Mesendoderm (in vitro differentiated cells): Measurements from ENCODE around the gene RNASE7.

ENCODE experiments used
- DNase-seq: peaks from one replicate; pipeline ENCODE4 v3.0.0; 2013
- H2AK5ac ChIP-seq: 2 replicates; pipeline ENCODE4 v1.6.1; 2013; ENCODE audit warnings: low read length, inconsistent platforms
- H2BK120ac ChIP-seq: 2 replicates; pipeline ENCODE4 v1.6.1; 2013; ENCODE audit warnings: low read depth, mild to moderate bottlenecking, low read length, moderate library complexity, mixed read lengths
- H2BK15ac ChIP-seq: replicated peaks from 2 replicates; pipeline ENCODE4 v1.6.1; 2013; ENCODE audit warnings: low read depth, mild to moderate bottlenecking, moderate library complexity
- H2BK5ac ChIP-seq: 2 replicates; pipeline ENCODE4 v1.6.1; 2013; ENCODE audit warnings: low read length, inconsistent platforms
- H3K18ac ChIP-seq: 2 replicates; pipeline ENCODE4 v1.6.1; 2013; ENCODE audit warnings: mild to moderate bottlenecking, low read length, mixed read lengths
- H3K23ac ChIP-seq: one replicate; pipeline ENCODE4 v1.6.1; 2013; ENCODE audit warnings: low read length
- H3K27ac ChIP-seq: 2 replicates; pipeline ENCODE4 v1.5.1; 2013; ENCODE audit warnings: low read depth, mild to moderate bottlenecking, inconsistent platforms, low read length, moderate library complexity
- H3K27me3 ChIP-seq: 2 replicates; pipeline ENCODE4 v1.6.1; 2013; ENCODE audit warnings: low read length, control low read depth, mild to moderate bottlenecking, inconsistent platforms; ENCODE audit not compliant: insufficient read depth, poor library complexity
- H3K36me3 ChIP-seq: 2 replicates; pipeline ENCODE4 v1.6.1; 2013; ENCODE audit warnings: low read length, inconsistent platforms; ENCODE audit not compliant: control insufficient read depth, insufficient read depth
- H3K4ac ChIP-seq: one replicate; pipeline ENCODE4 v1.6.1; 2013; ENCODE audit warnings: low read depth, mild to moderate bottlenecking, low read length, moderate library complexity
- H3K4me1 ChIP-seq: 2 replicates; pipeline ENCODE4 v1.6.1; 2013; ENCODE audit warnings: low read depth, low read length, inconsistent platforms; ENCODE audit not compliant: control insufficient read depth
- H3K4me2 ChIP-seq: 2 replicates; pipeline ENCODE4 v1.6.1; 2013; ENCODE audit warnings: low read length
- H3K4me3 ChIP-seq: 2 replicates; pipeline ENCODE4 v1.5.1; 2013; ENCODE audit warnings: mild to moderate bottlenecking, low read length
- H3K56ac ChIP-seq: one replicate; pipeline ENCODE4 v1.6.1; 2013; ENCODE audit warnings: low read length
- H3K79me1 ChIP-seq: 2 replicates; pipeline ENCODE4 v1.6.1; 2013; ENCODE audit warnings: low read length, inconsistent platforms
- H3K79me2 ChIP-seq: 2 replicates; pipeline ENCODE4 v1.6.1; 2013; ENCODE audit warnings: mild to moderate bottlenecking, low read length; ENCODE audit not compliant: control insufficient read depth, insufficient read depth
- H3K9ac ChIP-seq: 2 replicates; pipeline ENCODE4 v1.6.1; 2013; ENCODE audit warnings: low read length, inconsistent platforms
- H4K5ac ChIP-seq: one replicate; pipeline ENCODE4 v1.6.1; 2013; ENCODE audit warnings: low read length
- H4K8ac ChIP-seq: one replicate; pipeline ENCODE4 v1.6.1; 2013; ENCODE audit warnings: low read depth, mild to moderate bottlenecking, control low read depth, low read length, moderate library complexity
- WGBS: extraction: QIAGEN DNeasy Blood & Tissue Kit; methylation state at CpG from one replicate; pipeline ENCODE4 v1.1.7; 2013; ENCODE audit warnings: low lambda C conversion rate, missing lambda C conversion rate; ENCODE audit not compliant: insufficient coverage; ENCODE audit errors: extremely low coverage; 5-methylcytosine and 5-hydroxymethylcytosine counted together

RNASE7 gene

DNA sequence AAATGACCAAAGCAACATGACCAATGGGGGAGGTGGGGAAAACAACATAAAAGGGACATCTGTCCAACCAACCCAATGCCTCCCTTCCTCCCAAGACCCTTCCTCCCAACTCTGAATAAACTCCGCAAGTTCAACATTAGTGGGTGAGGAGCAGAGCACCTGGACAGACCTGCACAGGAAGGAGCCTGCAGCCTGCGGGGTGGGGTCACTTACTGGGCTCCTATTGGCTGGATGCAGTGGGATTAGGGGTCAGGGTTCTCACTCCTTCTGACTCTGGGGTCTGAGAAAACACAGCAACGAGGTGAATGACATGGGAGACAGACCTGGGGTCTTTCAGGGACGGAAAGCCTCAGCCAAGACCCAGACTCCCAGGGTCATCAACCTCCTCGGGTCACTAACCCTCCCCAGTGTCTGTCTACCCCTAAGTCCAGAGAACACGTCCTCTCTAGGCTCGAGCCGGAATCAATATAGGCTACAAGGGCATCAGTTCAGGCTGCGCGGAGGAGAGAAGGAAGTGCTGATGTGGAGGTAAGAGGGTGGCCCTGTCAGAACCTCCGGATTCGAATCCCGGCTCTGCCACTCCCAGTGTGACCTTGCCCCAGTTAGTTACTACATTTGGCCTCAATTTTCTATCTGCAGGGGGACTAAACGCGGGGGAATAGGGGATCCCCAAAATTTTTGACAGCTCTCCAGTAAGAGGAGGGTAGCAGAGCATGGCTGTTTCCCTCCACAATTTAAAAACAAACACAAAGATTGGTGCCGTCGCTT lies 18.2 kb upstream of the RNASE7 start:
- Histone ChIP-seq H3K27me3 (no peaks in the 10 kb centered on the region), H3K79me2 (no peaks in the 10 kb centered on the region), H3K4me1 (peaks cover 9% of the 10 kb centered on the region), H3K27ac (no peak overlapping the region), H3K4ac (peak overlapping the region; percentile 58), H3K4me3 (peak overlapping the region; percentile 72), H3K79me1 (no peaks in the 10 kb centered on the region), H2BK120ac (no peak overlapping the region), H3K18ac (peak overlapping the region; percentile 88), H2BK15ac (no peak overlapping the region), H4K8ac (no peak overlapping the region), H3K9ac (peak overlapping the region; percentile 86), H3K23ac (no peak overlapping the region), H3K56ac (peak overlapping the region; percentile 94), H4K5ac (no peak overlapping the region), H3K4me2 (peak overlapping the region; percentile 82), H2AK5ac (no peak overlapping the region), H3K36me3 (no peaks in the 10 kb centered on the region), H2BK5ac (peak overlapping the region; percentile 43)
- peak; percentile 41 for DNase-seq
- WGBS = no CpG with 5 or more reads among the region's 17 CpGs

DNA sequence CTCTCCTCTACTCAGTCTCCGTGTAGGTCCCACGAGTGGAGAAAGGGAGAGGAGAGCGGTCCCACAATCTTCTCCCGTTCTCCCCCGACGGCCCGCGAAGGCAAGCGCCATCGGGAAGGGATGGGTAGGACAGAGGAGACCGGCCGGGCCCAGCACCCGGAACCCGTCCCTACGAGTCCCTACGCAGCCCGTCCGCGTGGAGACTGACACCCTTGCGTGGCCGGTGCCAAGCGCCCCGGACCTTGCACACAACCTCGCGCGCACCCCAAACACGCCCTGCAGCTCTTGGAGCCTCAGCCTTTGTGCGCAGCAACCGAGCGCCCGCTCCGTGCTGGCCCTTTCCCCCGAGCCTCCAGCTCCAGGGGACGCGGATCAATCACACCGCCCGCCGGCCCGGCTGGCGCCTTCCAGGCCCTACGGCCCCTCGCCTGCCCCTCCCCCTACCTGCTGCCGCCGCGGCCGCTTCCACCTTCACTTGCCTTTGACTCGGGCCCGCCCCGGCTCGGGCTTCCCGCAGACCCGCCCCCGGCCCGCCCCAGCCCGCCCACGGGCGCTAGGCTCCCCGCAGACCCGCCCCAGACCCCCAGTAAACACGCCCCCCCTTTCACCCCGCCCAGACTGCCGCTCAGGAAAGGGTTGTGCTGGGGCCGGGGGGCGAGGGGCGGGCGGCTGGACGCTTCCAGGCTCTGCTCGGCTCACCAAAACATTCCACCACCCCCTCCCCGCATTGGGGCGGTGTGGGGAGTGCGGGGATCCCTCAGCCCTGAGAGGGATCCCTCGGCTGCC lies 17.4 kb upstream of the RNASE7 start, which contains the start of gene NDRG2:
Gene NDRG2, minus strand, starts transcription at position 477 of the 786 bp plus-strand sequence. CDS start 1,746 bp downstream, outside the sequence.
- Histone ChIP-seq H2BK15ac (no peak within 1 kb of the TSS), H3K79me2 (no peaks in the 10 kb centered on the region), H3K9ac (peak within 1 kb of the TSS; percentile 86), H3K36me3 (no peaks in the 10 kb centered on the region), H3K18ac (peak within 1 kb of the TSS; percentile 88), H3K23ac (peak within 1 kb of the TSS; percentile 83), H3K27ac (peak within 1 kb of the TSS; percentile 56), H3K4me3 (peak within 1 kb of the TSS; percentile 72), H3K79me1 (no peaks in the 10 kb centered on the region), H3K27me3 (no peaks in the 10 kb centered on the region), H4K8ac (no peak within 1 kb of the TSS), H2BK5ac (peak within 1 kb of the TSS; percentile 43), H3K4me2 (peak within 1 kb of the TSS; percentile 82), H3K4me1 (peaks cover 9% of the 10 kb centered on the region), H3K56ac (peak within 1 kb of the TSS; percentile 94), H3K4ac (peak within 1 kb of the TSS; percentile 58), H4K5ac (no peak within 1 kb of the TSS), H2AK5ac (no peak within 1 kb of the TSS), H2BK120ac (no peak within 1 kb of the TSS)
- peak; percentile 93 for DNase-seq
- WGBS = no CpG with 5 or more reads among the region's 72 CpGs

DNA sequence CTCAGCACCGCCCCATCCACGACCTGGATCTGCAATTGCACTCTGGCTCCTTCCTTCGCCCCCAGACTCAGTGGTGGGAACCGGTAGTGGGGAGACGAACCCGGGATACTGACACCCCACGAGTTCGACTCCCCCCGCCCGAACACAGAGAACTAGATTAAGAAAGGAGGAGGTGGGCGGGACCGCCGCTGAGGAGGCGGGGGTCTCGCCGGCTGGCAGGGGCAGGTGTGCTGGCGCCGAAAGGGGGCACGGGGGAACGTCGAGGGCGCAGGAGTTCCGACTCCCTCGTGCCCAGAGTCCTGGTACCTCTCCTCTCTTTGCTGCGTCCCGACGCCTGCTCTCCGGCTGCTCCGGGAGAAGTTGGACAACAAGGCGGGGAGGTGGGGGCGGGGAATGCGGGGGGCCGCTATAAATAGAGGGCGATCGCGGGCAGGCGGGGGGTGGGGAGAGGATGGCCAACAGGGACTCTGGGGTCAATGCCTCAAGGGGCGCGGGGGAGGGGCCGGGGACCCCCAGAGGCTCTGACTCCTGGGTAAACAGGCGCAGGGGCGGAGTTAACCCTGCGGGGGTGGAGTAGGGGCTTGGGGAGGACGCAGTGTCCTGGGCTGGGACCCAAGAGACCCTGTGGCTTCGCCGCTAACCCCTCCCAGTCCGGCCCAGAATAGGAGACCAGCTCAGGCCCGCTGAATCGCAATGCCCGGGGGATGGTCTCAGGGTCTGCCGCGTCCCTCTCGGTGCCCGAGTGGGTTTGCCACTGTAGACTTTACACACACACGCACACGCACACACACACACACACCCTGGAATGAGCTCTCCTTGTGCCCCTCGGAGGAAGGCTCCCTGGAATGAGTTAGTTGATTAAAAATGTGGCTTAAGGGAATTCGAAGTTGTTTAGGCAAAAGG lies 16.5 kb upstream of the RNASE7 start:
- no peaks in the 10 kb centered on the region for H3K27me3 ChIP-seq
- peak; percentile 82 for DNase-seq
- peak overlapping the region; percentile 18 for H3K4me3 ChIP-seq

DNA sequence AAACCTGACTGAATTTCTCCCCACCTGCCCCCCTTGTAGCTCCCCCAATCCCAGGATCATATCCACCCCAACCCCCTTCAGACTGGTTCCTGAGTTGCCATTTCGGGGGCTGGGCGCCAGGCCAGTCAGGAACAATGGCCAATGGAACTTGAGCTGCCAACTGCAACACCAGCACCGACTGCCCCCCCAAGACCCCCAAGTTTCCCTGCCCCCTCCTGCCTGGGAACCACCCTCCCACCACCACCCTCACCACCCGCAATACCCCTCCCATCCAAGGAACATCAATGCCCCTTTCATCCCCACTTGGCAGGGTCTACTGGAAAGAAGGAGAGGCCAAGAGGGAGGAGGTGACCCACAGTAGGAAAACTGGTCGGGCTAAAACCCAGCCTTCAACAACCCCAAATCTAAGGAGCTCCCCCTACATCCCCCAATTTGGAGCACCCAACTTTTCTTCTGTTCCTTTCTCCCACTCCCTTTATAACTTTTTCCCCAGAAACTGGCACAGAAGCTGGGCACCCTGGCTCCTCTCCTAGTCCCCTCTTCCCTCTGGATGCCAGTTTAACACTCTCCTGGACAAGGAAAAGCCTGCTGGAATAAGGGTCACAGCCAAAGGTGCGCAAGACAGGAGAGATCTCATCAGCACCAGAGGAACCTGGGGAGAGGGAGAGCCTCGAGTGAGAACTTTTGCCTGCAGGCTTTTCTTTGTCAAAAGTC lies 15.7 kb upstream of the RNASE7 start:
- Histone ChIP-seq H3K18ac (peak overlapping the region; percentile 68), H2AK5ac (no peak overlapping the region), H2BK5ac (no peak overlapping the region), H3K56ac (peak overlapping the region; percentile 77), H3K27me3 (no peaks in the 10 kb centered on the region), H3K4me1 (peaks cover 9% of the 10 kb centered on the region), H3K36me3 (no peaks in the 10 kb centered on the region), H3K4me2 (no peak overlapping the region), H3K4ac (peak overlapping the region; percentile 44), H2BK15ac (peak overlapping the region; percentile 5), H3K27ac (peak overlapping the region; percentile 26), H3K79me2 (no peaks in the 10 kb centered on the region), H3K4me3 (no peak overlapping the region), H3K79me1 (no peaks in the 10 kb centered on the region), H4K8ac (no peak overlapping the region), H4K5ac (no peak overlapping the region), H3K9ac (peak overlapping the region; percentile 55), H3K23ac (no peak overlapping the region), H2BK120ac (peak overlapping the region; percentile 62)
- WGBS = no CpG with 5 or more reads among the region's 7 CpGs
- no peak for DNase-seq

More for the DNA sequence above, 16.5 kb upstream of the RNASE7 start:
- Histone ChIP-seq H4K5ac (no peak overlapping the region), H3K4ac (peak overlapping the region; percentile 28), H3K18ac (peak overlapping the region; percentile 68), H3K79me2 (no peaks in the 10 kb centered on the region), H2BK120ac (peak overlapping the region; percentile 62), H2BK15ac (peak overlapping the region; percentile 5), H3K4me1 (peaks cover 9% of the 10 kb centered on the region), H3K36me3 (no peaks in the 10 kb centered on the region), H2BK5ac (peak overlapping the region; percentile 24), H3K56ac (peak overlapping the region; percentile 82), H4K8ac (no peak overlapping the region), H3K9ac (peak overlapping the region; percentile 60), H3K4me2 (peak overlapping the region; percentile 26), H3K27ac (peak overlapping the region; percentile 29), H3K23ac (no peak overlapping the region), H2AK5ac (no peak overlapping the region), H3K79me1 (no peaks in the 10 kb centered on the region)
- no CpG with 5 or more reads among the region's 58 CpGs for WGBS

DNA sequence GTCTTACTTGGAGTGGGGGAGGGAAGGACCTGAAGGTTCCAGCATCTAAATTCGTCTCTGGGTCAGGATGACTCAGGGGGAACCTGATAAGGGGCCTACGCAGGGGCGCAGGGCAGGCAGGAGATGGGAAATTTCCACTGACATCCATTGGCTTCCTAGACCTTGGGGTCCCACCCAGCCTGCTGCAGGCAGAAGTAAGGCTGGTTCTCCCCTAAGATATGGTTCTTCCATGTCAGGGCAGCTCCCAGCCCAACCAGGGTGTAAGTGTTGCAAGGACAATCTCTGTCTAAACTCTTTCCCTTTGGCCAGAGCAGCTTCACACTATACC lies 15.2 kb upstream of the RNASE7 start:
- H3K4ac ChIP-seq = peak overlapping the region; percentile 44
- DNase-seq = peak; percentile 77
- no peaks in the 10 kb centered on the region for H3K79me2 ChIP-seq
- no peaks in the 10 kb centered on the region for H3K27me3 ChIP-seq
- H3K27ac ChIP-seq = no peak overlapping the region
- H3K23ac ChIP-seq = no peak overlapping the region
- H2BK120ac ChIP-seq = no peak overlapping the region
- H2AK5ac ChIP-seq = no peak overlapping the region
- no peak overlapping the region for H3K4me2 ChIP-seq
- H3K79me1 ChIP-seq = no peaks in the 10 kb centered on the region
- no peak overlapping the region for H4K5ac ChIP-seq
- no CpG with 5 or more reads among the region's 3 CpGs for WGBS
- H3K36me3 ChIP-seq = no peaks in the 10 kb centered on the region
- H2BK15ac ChIP-seq = no peak overlapping the region
- H4K8ac ChIP-seq = no peak overlapping the region
- H3K4me1 ChIP-seq = peaks cover 9% of the 10 kb centered on the region
- H3K56ac ChIP-seq = peak overlapping the region; percentile 68
- no peak overlapping the region for H2BK5ac ChIP-seq
- no peak overlapping the region for H3K18ac ChIP-seq
- no peak overlapping the region for H3K9ac ChIP-seq
- H3K4me3 ChIP-seq = no peak overlapping the region
